Peyer's patch (tissue), 4 donors: ENCODE measurements around the gene ELOVL6.

Experiments used
- CTCF ChIP-seq, 6 experiments: fragments of 450-650 bp in 4 of 6; fragments of 200-600 bp in 2 of 6; sonication (generic) in 1 of 6; IDR thresholded peaks; one replicate each; pipeline ENCODE4 v1.5.1; 2017 to 2019; ENCODE audit warnings: antibody characterized with exemption in 6 of 6, mild to moderate bottlenecking in 3 of 6, moderate library complexity in 1 of 6
- POLR2A ChIP-seq, 2 donors: fragments of 450-650 bp; IDR thresholded peaks; one replicate each; pipeline ENCODE4 v1.5.1; 2017; ENCODE audit warnings: antibody characterized with exemption in 2 of 2, mild to moderate bottlenecking in 2 of 2, moderate library complexity in 2 of 2

DNA sequence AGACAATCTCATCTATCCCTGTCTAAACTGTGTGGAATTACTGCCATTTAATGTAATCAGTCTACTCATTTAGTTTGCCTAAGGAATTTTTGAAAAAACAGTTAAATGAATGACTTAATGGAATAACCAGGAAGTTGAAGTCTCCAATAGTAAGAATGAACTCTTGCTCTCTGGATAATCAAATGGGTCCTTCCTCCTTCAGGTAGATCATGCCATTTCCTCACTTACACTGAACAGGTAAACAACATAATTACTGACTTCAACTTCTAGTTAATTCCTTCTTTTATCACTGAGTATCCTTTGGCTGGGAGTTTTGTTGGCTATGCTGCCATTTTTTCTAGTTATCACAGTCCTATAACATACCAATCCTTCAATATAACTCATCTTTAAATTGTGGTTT lies 56.0 kb downstream of the ELOVL6 start:
- TF ChIP-seq CTCF (IDR thresholded peaks at IDR 0.05) (no peak), POLR2A (IDR thresholded peaks at IDR 0.05) (no peak)
